Muscle layer of colon (tissue), 2 donors: Measurements from ENCODE around the gene PDE1C.

Experiments used
- H3K27ac ChIP-seq: one replicate; pipeline ENCODE4 v1.7.0; 2013; ENCODE audit warnings: low read depth, mild to moderate bottlenecking, low read length, moderate library complexity
- H3K27me3 ChIP-seq, 2 donors: one replicate each; pipeline ENCODE4 v1.7.0; 2013; ENCODE audit warnings: low read length in 2 of 2, mild to moderate bottlenecking in 2 of 2; ENCODE audit not compliant: insufficient read depth in 2 of 2, control insufficient read depth in 1 of 2
- H3K36me3 ChIP-seq: one replicate; pipeline ENCODE4 v1.7.0; 2013; ENCODE audit warnings: mild to moderate bottlenecking, low read length; ENCODE audit not compliant: insufficient read depth
- H3K4me1 ChIP-seq: one replicate; pipeline ENCODE4 v1.7.0; 2013; ENCODE audit warnings: mild to moderate bottlenecking, low read length; ENCODE audit not compliant: insufficient read depth
- H3K4me3 ChIP-seq, 2 donors: one replicate each; pipeline ENCODE4 v1.7.0; 2013; ENCODE audit warnings: low read length in 2 of 2, low read depth in 1 of 2, mild to moderate bottlenecking in 1 of 2, moderate library complexity in 1 of 2
- H3K9ac ChIP-seq: one replicate; pipeline ENCODE4 v1.7.0; 2013; ENCODE audit warnings: low read length
- H3K9me3 ChIP-seq: one replicate; pipeline ENCODE4 v1.7.0; 2013; ENCODE audit warnings: mild to moderate bottlenecking, low read length
- donor health status: abdominal sarcoma.
- donor health status: Adenocarcinoma of cecum.

PDE1C gene

DNA sequence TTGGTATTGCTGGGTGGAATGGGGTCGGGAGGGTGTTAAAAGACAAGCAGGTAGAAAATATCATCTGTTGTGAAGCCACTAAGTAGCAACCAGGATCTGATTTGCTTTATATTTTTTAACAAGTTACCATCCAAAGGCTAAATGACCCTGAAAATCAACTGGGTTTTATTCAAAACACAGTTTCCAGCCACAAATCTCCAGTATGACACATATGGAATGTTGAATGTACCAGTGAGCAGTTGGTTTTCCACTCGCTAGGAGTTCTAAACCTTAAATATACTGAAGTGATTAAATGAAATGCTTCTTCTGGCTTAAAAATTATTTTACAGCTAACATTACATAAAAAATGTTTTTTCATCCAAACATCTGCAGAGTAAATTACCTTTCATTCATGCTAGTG is 112.5 kb downstream of the PDE1C start:
- H3K4me3 ChIP-seq, result no peak overlapping the region
- H3K27me3 ChIP-seq, result no peaks in the 10 kb centered on the region
- no peaks in the 10 kb centered on the region for H3K9me3 ChIP-seq
- no peak overlapping the region for H3K9ac ChIP-seq
- no peaks in the 10 kb centered on the region for H3K4me1 ChIP-seq
- H3K27ac ChIP-seq, result no peak overlapping the region
- H3K36me3 ChIP-seq, result no peaks in the 10 kb centered on the region

GRCh38 chr7:31957090-31957720 is 113.0 kb downstream of the PDE1C start:
- H3K9me3 ChIP-seq, result no peaks in the 10 kb centered on the region
- no peaks in the 10 kb centered on the region for H3K36me3 ChIP-seq
- H3K27me3 ChIP-seq, result no peaks in the 10 kb centered on the region
- H3K9ac ChIP-seq, result no peak overlapping the region
- no peaks in the 10 kb centered on the region for H3K4me1 ChIP-seq
- H3K27ac ChIP-seq, result no peak overlapping the region
- no peak overlapping the region for H3K4me3 ChIP-seq

DNA sequence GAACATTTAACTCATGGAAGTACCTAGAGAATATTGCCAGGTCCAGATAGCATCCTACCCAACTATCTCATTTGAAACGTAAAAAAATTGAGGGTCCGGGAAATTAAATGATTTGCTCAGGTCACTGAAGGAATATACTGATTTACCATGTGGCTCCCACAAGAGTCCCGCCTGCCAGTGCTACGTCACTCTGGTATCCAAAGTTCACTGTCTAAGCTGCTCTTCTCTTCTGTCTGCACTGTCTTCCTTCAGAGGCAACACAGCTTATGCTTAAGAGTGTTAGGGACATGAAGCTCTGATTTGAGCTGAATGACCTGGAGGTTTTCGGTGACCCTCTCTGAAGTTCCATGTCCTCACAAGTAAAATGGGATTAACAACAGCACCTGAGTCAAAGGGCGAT is 114.6 kb downstream of the PDE1C start:
- H3K27ac ChIP-seq, result no peak overlapping the region
- H3K27me3 ChIP-seq, result no peaks in the 10 kb centered on the region
- H3K4me1 ChIP-seq, result no peaks in the 10 kb centered on the region
- H3K36me3 ChIP-seq, result no peaks in the 10 kb centered on the region
- no peak overlapping the region for H3K4me3 ChIP-seq
- H3K9me3 ChIP-seq, result no peaks in the 10 kb centered on the region
- no peak overlapping the region for H3K9ac ChIP-seq

DNA sequence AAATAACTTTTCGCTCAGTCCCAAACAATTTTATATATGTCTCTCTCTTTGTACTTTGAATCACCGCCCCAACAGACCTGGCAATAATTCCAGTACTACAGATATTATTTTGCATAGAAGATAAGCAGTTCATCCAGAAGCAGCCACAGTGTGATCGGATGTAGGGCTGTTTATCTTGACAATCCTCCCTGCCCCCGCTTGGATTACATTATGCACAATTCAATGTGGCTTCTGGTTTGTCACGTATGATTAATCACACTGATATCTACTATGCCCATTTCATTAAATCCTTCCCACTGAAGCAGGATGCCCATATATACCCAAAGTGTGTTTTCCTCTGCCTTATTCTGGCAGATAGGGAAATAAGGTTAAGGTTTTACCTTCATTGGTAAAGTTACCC is 115.2 kb downstream of the PDE1C start:
- H3K27ac ChIP-seq, result no peak overlapping the region
- no peak overlapping the region for H3K9ac ChIP-seq
- no peaks in the 10 kb centered on the region for H3K36me3 ChIP-seq
- no peaks in the 10 kb centered on the region for H3K9me3 ChIP-seq
- no peak overlapping the region for H3K4me3 ChIP-seq
- no peaks in the 10 kb centered on the region for H3K4me1 ChIP-seq
- no peaks in the 10 kb centered on the region for H3K27me3 ChIP-seq

DNA sequence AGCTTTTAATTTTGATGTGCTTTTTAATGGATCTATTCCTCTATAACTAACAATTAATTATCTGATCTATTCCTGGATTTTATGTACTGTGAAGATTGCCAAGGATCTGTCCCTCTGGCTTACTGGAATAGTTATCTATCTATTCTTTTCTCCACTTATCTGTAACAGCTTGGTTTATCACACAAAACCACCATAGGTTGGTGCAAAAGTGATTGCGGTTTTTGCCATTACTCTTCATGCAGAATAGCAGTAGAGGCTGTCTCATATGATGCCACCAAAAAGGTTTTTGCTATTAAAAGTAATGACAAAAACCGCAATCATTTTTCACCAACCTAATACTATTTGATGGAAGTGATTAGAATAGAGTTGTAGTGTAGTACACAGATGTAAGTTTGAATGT is 115.7 kb downstream of the PDE1C start:
- no peaks in the 10 kb centered on the region for H3K4me1 ChIP-seq
- H3K27me3 ChIP-seq, result no peaks in the 10 kb centered on the region
- H3K27ac ChIP-seq, result no peak overlapping the region
- no peak overlapping the region for H3K4me3 ChIP-seq
- H3K9ac ChIP-seq, result no peak overlapping the region
- no peaks in the 10 kb centered on the region for H3K36me3 ChIP-seq
- no peaks in the 10 kb centered on the region for H3K9me3 ChIP-seq

GRCh38 chr7:31953432-31953831 is 116.8 kb downstream of the PDE1C start:
- Histone ChIP-seq H3K4me3 (no peak overlapping the region), H3K4me1 (no peaks in the 10 kb centered on the region), H3K27me3 (no peaks in the 10 kb centered on the region), H3K9ac (no peak overlapping the region), H3K27ac (no peak overlapping the region), H3K9me3 (no peaks in the 10 kb centered on the region), H3K36me3 (no peaks in the 10 kb centered on the region)

DNA sequence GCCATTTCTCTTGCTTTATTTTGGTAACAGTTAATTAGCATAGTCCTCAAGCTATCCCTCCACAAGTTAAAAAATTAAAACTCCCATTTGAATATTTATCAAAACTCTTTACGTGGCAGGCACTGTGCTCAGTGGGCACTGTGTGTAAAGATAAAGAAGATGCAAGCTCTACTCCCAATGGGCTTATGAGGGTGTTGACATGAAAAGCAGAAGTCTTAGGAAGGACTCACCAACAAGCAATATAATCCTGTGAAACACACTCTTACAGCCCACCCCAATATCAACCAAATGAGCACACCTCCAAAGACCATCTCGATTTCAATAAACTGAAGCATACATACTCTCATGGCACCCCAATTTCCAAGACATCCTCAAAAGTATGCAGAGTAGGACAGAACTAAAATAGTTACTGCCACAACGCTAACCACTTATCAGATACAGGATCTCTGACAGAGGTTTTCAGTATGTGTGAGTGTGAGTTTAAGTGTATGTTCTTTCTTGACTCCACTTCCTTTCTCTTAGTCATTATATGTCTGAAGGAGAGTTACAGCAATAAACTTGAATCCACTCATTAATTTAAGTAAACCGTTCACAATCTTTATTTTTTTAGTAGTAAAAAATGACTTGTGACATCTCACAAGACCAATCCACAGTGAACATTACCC is 120.0 kb downstream of the PDE1C start:
- H3K4me3 ChIP-seq, result no peak overlapping the region
- no peak overlapping the region for H3K27ac ChIP-seq

GRCh38 chr7:31948029-31948428 is 122.2 kb downstream of the PDE1C start:
- H3K27me3 ChIP-seq, result no peaks in the 10 kb centered on the region
- no peak overlapping the region for H3K27ac ChIP-seq
- no peaks in the 10 kb centered on the region for H3K36me3 ChIP-seq
- no peak overlapping the region for H3K4me3 ChIP-seq
- H3K9me3 ChIP-seq, result no peaks in the 10 kb centered on the region
- no peak overlapping the region for H3K9ac ChIP-seq
- no peaks in the 10 kb centered on the region for H3K4me1 ChIP-seq

More for the DNA sequence above, 120.0 kb downstream of the PDE1C start:
- H3K9ac ChIP-seq, result no peak overlapping the region
- no peaks in the 10 kb centered on the region for H3K9me3 ChIP-seq
- no peaks in the 10 kb centered on the region for H3K4me1 ChIP-seq
- no peaks in the 10 kb centered on the region for H3K27me3 ChIP-seq
- no peaks in the 10 kb centered on the region for H3K36me3 ChIP-seq

- H3K27ac ChIP-seq, result no peak overlapping the region
- no peak overlapping the region for H3K9ac ChIP-seq
- H3K36me3 ChIP-seq, result no peaks in the 10 kb centered on the region
- no peaks in the 10 kb centered on the region for H3K27me3 ChIP-seq
- H3K4me1 ChIP-seq, result no peaks in the 10 kb centered on the region
- H3K4me3 ChIP-seq, result no peak overlapping the region
- no peaks in the 10 kb centered on the region for H3K9me3 ChIP-seq
Measured at GRCh38 chr7:31940167-31940566, 130.0 kb downstream of the PDE1C start.

DNA sequence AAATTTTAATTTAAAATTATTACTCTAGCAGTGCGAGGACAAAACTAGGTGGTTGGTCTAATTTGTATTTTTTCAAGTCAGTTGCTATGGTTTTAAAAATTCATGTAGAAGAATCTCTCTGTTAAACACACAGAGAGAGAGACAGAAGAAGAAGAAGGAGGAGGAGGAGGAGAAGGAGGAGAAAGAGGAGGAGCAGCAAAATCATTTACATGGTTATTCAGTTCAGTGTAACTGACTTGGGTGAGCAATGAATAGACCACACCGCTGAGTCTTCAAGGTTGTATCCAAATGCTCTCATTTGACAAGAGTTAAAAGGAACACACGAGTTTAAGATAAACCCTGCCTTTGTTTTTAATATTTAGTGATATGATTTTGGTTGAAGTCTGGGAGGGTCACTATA is 131.1 kb downstream of the PDE1C start:
- Histone ChIP-seq H3K36me3 (no peaks in the 10 kb centered on the region), H3K4me3 (no peak overlapping the region), H3K9ac (no peak overlapping the region), H3K9me3 (no peaks in the 10 kb centered on the region), H3K27me3 (no peaks in the 10 kb centered on the region), H3K27ac (no peak overlapping the region), H3K4me1 (no peaks in the 10 kb centered on the region)

- Histone ChIP-seq H3K27me3 (no peaks in the 10 kb centered on the region), H3K36me3 (no peaks in the 10 kb centered on the region), H3K4me3 (no peak overlapping the region), H3K27ac (no peak overlapping the region), H3K4me1 (no peaks in the 10 kb centered on the region), H3K9ac (no peak overlapping the region), H3K9me3 (no peaks in the 10 kb centered on the region)
Measured at GRCh38 chr7:31938650-31939049, 131.6 kb downstream of the PDE1C start.

GRCh38 chr7:31937982-31938381 is 132.2 kb downstream of the PDE1C start:
- no peaks in the 10 kb centered on the region for H3K36me3 ChIP-seq
- no peak overlapping the region for H3K27ac ChIP-seq
- no peaks in the 10 kb centered on the region for H3K9me3 ChIP-seq
- H3K4me1 ChIP-seq, result no peaks in the 10 kb centered on the region
- H3K9ac ChIP-seq, result no peak overlapping the region
- no peak overlapping the region for H3K4me3 ChIP-seq
- H3K27me3 ChIP-seq, result no peaks in the 10 kb centered on the region
